GM18873 (cell line): Measurements from ENCODE around the gene GAGE10.

Experiments
- ATAC-seq: cut with Tn5 transposase; IDR thresholded peaks from one replicate; pipeline ENCODE4 v1.9.1; 2021; ENCODE audit warnings: mild to moderate bottlenecking, moderate library complexity, moderate number of reproducible peaks; ENCODE audit not compliant: unreplicated experiment, low FRiP score

Gene GAGE10, protein sequence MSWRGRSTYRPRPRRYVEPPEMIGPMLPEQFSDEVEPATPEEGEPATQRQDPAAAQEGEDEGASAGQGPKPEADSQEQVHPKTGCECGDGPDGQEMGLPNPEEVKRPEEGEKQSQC

GRCh38 chrX:49303346-49303745 is at the start of gene GAGE10:
GAGE10 (plus strand) TSS chrX:49303646; CDS start chrX:49304860, 1,214 bp downstream.
- ATAC-seq: no peak

DNA sequence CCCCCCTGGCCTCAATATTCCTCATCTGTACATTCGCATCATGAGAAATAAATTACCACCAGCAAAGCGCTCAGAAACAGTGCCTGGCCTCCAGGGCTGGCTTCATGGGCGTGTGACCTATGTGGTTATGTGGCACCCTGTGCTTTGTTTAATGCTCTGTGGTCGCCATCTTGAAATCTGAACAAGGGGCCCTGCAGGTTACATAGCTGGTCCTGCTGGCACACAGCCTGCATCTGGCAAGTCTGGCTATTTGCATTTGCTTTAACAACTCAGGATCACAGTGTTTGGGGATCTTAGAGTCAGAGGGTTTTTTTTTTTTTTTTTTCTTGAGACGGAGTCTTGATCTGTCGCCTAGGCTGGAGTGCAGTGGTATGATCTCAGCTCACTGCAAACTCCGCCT is 48.8 kb upstream of the GAGE10 start:
- ATAC-seq: no peak

- ATAC-seq: no peak
These were observed 47.0 kb upstream of the GAGE10 start for GRCh38 chrX:49256268-49256995.

GRCh38 chrX:49257074-49257790 is 46.2 kb upstream of the GAGE10 start:
- no peak for ATAC-seq

DNA sequence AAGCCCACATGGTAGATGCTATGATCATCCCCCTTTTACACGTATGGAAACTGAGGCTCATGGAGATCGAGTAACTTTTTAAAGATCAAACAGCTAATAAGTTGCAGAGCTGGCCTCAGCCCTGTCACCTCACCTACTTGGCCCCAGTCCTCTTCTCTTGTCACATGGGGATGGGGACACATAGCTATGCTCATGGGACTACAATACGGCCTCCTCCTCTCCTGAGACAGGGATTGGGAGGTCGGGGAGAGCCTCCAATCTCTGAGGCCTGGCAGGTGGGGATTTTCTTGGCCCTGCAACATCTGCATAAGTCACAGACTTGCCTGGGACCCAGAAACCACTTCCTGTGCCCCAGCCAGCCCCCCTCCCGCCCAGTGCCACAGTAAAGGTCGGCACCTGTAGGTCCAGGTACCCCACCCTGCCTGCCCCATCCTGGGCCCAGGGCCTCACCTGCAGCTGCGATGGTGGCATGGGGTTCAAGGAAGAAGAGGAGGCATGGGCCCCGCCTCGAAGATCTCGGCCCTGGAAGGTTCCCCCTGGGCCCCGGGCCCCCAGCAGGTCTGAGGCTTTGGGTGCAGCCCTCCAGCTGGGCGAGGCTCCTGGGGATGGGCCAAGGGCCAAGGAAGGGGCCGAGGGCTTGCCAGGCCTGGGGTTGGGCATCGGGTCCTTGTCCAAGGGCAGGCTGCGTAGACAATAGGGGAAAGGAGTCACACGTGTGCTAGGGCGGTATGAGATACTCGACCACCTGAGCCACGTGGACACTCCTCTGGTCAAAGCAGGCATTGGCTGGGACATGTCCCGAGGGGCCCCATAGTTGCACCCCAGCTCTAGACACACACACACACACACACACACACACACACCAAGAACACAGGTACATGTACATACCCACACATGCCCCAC is 45.3 kb upstream of the GAGE10 start:
- ATAC-seq: no peak

- no peak for ATAC-seq
These were observed 44.7 kb upstream of the GAGE10 start for GRCh38 chrX:49258749-49259124.

- ATAC-seq: no peak
These were observed 43.0 kb upstream of the GAGE10 start for GRCh38 chrX:49260221-49260985.

GRCh38 chrX:49262603-49263002 is 40.8 kb upstream of the GAGE10 start:
- no peak for ATAC-seq

DNA sequence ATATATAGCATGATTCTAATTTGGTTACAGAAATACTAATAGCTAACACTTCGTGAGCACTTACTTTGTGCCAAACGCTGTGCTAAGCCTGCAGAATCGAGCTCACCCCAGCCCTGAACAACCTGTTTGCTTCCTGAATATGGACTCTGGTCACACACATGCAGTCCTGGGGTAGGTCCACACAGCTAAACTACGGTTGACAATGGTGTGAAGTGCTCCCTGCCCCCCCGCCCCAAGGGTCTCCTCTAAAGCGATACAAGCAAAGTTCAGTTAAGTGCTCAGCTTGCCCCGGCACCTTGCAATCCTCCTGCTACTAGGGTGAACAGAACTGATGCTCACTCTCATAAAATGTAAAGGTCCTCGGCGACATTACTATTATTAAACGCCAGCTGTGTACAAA is 39.8 kb upstream of the GAGE10 start:
- no peak for ATAC-seq

DNA sequence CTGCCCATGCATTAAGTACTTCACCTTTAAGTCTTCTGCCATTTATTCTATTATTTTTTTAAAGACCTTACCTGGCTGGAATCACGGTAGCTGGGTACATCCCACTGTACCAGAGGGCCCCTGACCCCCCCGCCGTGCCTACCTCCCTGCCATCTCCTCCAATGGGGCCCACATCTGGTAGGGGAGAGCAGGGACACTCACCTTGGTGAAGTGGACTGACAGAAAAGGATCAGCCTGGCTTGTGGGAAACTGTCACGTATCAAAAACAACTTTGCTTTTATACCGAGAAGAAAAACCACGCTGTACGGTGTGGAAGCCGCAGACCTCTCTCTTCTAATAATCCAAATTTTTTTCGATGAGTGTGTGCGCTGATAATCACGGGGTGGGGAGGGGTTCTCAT is 39.0 kb upstream of the GAGE10 start, which contains the start of gene FOXP3:
FOXP3 (minus strand) TSS at position 251 of the 400 bp plus-strand sequence. CDS start 6,205 bp downstream, outside the sequence.
- no peak for ATAC-seq

DNA sequence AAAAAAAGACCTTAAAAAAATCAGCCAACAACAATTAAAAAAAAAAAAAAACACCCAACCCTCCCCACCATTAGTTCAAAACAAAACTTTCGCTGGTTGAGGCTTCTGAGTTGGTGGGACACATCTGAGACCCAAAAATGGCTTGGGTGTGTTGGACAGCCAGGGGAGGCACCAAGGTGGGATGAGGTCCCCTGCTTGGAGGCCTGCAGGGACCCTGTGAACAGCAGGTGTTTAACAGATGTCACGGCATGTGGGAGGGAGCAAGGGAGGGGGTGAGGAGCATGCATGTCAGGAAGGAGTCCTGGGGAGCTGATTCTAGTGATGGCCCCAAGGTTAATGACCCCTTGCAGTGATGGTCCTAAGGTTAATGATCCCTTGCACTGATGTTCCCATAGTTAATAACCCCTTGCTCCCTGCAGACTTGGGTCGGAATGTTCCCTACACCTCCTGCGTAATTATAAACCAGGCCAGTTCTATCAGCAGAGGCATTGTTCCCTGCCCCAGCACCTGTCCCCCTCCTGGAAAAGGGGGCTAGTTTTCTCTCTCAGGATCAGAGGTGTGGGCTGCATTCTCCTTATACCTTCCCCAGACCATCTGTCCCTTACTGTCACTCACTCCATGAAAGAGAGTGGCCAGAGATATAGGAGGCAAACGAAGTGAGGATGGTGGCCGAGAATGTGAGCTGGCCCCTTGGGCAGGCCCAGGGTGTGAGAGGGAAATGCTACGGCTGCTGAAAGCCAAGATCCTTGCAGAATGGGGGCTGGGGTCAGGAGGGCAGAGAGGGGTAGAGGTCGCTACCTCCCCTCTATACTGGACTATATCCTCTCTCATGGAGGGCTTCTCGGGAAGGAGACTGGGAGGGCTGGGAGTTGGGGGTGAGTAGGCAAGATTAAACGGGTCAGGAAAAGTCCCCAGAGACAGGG is 36.7 kb upstream of the GAGE10 start:
- no peak for ATAC-seq

GRCh38 chrX:49268702-49269009 is 34.8 kb upstream of the GAGE10 start:
- ATAC-seq: no peak

- peak; percentile 90 for ATAC-seq
These were observed 34.3 kb upstream of the GAGE10 start for GRCh38 chrX:49269010-49269766.

DNA sequence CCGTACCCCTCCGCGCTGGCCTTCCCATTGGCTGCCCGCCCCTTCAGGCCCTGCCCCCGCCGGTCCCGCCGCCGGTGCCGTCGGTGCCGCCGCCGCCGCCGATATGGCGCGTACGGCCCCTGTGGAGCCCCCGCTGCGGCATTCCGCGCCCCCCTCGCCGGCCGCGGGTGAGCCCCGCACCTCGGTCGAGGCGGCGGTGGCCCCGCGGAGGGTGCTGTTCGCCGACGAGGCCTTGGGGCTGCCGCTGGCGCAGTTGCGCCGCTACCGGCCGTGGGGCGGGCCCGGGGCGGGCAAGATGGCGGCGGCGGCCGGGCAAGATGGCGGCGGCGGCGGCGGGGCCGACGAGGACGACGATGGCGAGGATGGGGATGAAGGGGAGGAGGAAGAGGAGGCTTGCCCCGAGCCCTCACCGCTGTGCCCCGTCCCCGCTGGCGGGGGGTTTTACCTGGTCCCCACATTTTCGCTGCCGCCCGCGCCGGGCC is 33.6 kb upstream of the GAGE10 start, which contains the start of gene PPP1R3F:
PPP1R3F (plus strand) TSS at position 27 of the 482 bp plus-strand sequence; CDS start at position 104, 77 bp downstream.
- ATAC-seq: no peak

- no peak for ATAC-seq
These were observed 33.1 kb upstream of the GAGE10 start for GRCh38 chrX:49270249-49270921.

GRCh38 chrX:49271341-49271740 is 32.1 kb upstream of the GAGE10 start:
- ATAC-seq: no peak

DNA sequence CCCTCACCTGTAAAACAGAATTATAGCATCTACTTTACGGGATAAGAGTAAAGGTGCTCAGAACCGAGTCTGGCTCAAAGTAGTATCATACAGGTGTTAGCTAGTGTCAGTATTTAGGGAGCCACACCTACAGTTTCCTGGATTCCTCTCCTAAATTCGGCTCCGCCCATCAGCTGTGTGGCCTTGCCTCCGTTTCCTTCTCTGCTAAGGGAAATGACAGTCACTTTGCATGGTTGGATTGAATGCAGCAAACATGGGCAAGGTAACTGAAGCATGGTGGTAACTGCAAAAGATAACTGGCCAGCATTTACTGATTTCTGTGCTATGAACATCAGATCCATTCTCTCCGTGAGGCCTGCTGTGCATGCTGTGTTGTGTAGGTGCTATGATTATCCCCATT is 31.0 kb upstream of the GAGE10 start:
- ATAC-seq: no peak
